Ishikawa (cell line): ENCODE data around the gene ZNF280B.

Experiments
- CEBPB ChIP-seq: IDR thresholded peaks from 2 replicates; pipeline ENCODE4 v1.6.1; 2012
- EP300 ChIP-seq: IDR thresholded peaks from 2 replicates; pipeline ENCODE4 v1.6.1; 2012; ENCODE audit warnings: borderline replicate concordance
- FOXM1 ChIP-seq: IDR thresholded peaks from 2 replicates; pipeline ENCODE4 v1.6.1; 2012; ENCODE audit warnings: low read depth, borderline replicate concordance
- MAX ChIP-seq: IDR thresholded peaks from 2 replicates; pipeline ENCODE4 v1.6.1; 2012
- NFIC ChIP-seq: IDR thresholded peaks from 2 replicates; pipeline ENCODE4 v1.6.1; 2012
- RAD21 ChIP-seq: IDR thresholded peaks from 2 replicates; pipeline ENCODE4 v1.6.1; 2012; ENCODE audit warnings: low read depth
- REST ChIP-seq: IDR thresholded peaks from 2 replicates; pipeline ENCODE4 v1.6.1; 2012; ENCODE audit warnings: low read depth, mild to moderate bottlenecking
- TAF1 ChIP-seq: IDR thresholded peaks from 2 replicates; pipeline ENCODE4 v1.6.1; 2012; ENCODE audit warnings: low read depth, mild to moderate bottlenecking
- YY1 ChIP-seq: IDR thresholded peaks from 2 replicates; pipeline ENCODE4 v1.6.1; 2012; ENCODE audit warnings: low read depth
- ZBTB7A ChIP-seq: IDR thresholded peaks from 2 replicates; pipeline ENCODE4 v1.6.1; 2012; ENCODE audit warnings: low read depth

GRCh38 chr22:22546490-22546889 lies 37.9 kb upstream of the ZNF280B start:
- TF ChIP-seq RAD21 (no peak), FOXM1 (no peak), TAF1 (no peak), MAX (no peak), CEBPB (no peak), REST (no peak), EP300 (no peak), YY1 (no peak), ZBTB7A (no peak), NFIC (no peak)
